PC-9 (cell line): ENCODE measurements around the gene AKT1.

Source experiments
- CTCF ChIP-seq: fragments of 200-600 bp; sonication (generic); conservative IDR thresholded peaks from 2 replicates; pipeline ENCODE4 v1.6.1; 2017; ENCODE audit warnings: mixed run types, antibody characterized with exemption, mild to moderate bottlenecking, moderate library complexity
- EZH2 ChIP-seq: fragments of 200-600 bp; sonication (generic); IDR thresholded peaks from 2 replicates; pipeline ENCODE4 v1.8.0; 2017; ENCODE audit warnings: antibody characterized with exemption, low read depth

- no peak for TF ChIP-seq CTCF
- TF ChIP-seq EZH2 = no peak
Measured at GRCh38 chr14:104726600-104727451, 68.7 kb downstream of the AKT1 start.
